Activated B cell treated with CpG ODN at 0.5 μM for 24 hours (primary cell): ENCODE results near the gene MKRN1. TPM values are rescaled to one million over a fixed set of nuclear protein-coding genes. Genes with fewer than 3 reads are reported as not detected.

Experiments used
- ATAC-seq: fragments of 200-7000 bp; cut with Tn5 transposase; one replicate; pipeline ENCODE4 v1.10.0; 2021; ENCODE audit warnings: low read depth, mild to moderate bottlenecking, moderate library complexity
- CTCF ChIA-PET: fragments of 350-600 bp; sonication (Branson Sonifier 250); formaldehyde crosslinking; loops from one replicate; lab custom pipeline; 2021; ENCODE audit warnings: antibody characterized with exemption; lab: Charles Lee
- POLR2A ChIA-PET: fragments of 350-600 bp; sonication (Branson Sonifier 250); formaldehyde crosslinking; loops from one replicate; lab custom pipeline; 2021; ENCODE audit warnings: antibody characterized with exemption; lab: Charles Lee
- DNase-seq: peaks from one replicate; pipeline ENCODE4 v3.0.0; 2022
- H3K27ac Mint-ChIP-seq: one replicate; pipeline ENCODE4 v1.8.0; 2020; ENCODE audit warnings: mixed read lengths
- H3K27me3 Mint-ChIP-seq: one replicate; pipeline ENCODE4 v1.8.0; 2021; ENCODE audit warnings: mixed read lengths
- H3K36me3 Mint-ChIP-seq: one replicate; pipeline ENCODE4 v1.8.0; 2021; ENCODE audit warnings: low read depth, mixed read lengths
- H3K4me1 Mint-ChIP-seq: one replicate; pipeline ENCODE4 v1.8.0; 2021; ENCODE audit warnings: mixed read lengths
- H3K4me3 Mint-ChIP-seq: one replicate; pipeline ENCODE4 v1.8.0; 2020; ENCODE audit warnings: mild to moderate bottlenecking, mixed read lengths
- H3K9me3 Mint-ChIP-seq: one replicate; pipeline ENCODE4 v1.8.0; 2020; ENCODE audit warnings: mixed read lengths
- CTCF ChIP-seq: fragments of 200-600 bp; IDR thresholded peaks from one replicate; pipeline ENCODE4 v1.8.0; 2022; ENCODE audit warnings: antibody characterized with exemption, mild to moderate bottlenecking
- intact Hi-C: fragments of 100-400 bp; cut with micrococcal nuclease; formaldehyde crosslinking; loops from one replicate; pipeline ENCODE4 v1.15.1; 2024
- total RNA-seq: library from RNA; stranded (reverse); gene quantifications from 2 replicates; pipeline ENCODE4 v1.2.3, GENCODE V29; 2022

MKRN1 gene
- total RNA-seq, 1 donor from 2014 or later, result 94.3 TPM

GRCh38 chr7:140521421-140521820 lies 42.1 kb upstream of the MKRN1 start:
- Mint-ChIP-seq H3K9me3 (no peaks in the 10 kb centered on the region), H3K4me1 (peaks cover 15% of the 10 kb centered on the region), H3K27ac (no peak overlapping the region), H3K4me3 (no peak overlapping the region), H3K27me3 (peaks cover 9% of the 10 kb centered on the region), H3K36me3 (no peaks in the 10 kb centered on the region)
- no peak for DNase-seq
- ChIA-PET CTCF (interaction anchor here (1.1 to 1.2 kb wide), 2 partner anchors 132 to 1012 kb away, joined by 3 to 4 read pairs; no protein-coding TSS in a partner anchor), POLR2A (no interaction called here)
- TF ChIP-seq CTCF, result no peak
- intact Hi-C loops, result no loop called here
- ATAC-seq, result no peak

- Mint-ChIP-seq H3K4me1 (peaks cover 6% of the 10 kb centered on the region), H3K36me3 (no peaks in the 10 kb centered on the region), H3K27ac (no peak overlapping the region), H3K9me3 (no peaks in the 10 kb centered on the region), H3K4me3 (no peak overlapping the region), H3K27me3 (peaks cover 11% of the 10 kb centered on the region)
- intact Hi-C loops, result no loop called here
- TF ChIP-seq CTCF, result no peak
- POLR2A ChIA-PET, result no interaction called here
- CTCF ChIA-PET, result interaction anchor here (1.6 to 4.2 kb wide), 2 partner anchors 134 to 492 kb away, joined by 7 to 50 read pairs; no protein-coding TSS in a partner anchor
- ATAC-seq (no peak), DNase-seq (no peak)
Measured at GRCh38 chr7:140519007-140519399, 39.7 kb upstream of the MKRN1 start.

GRCh38 chr7:140518370-140519006 lies 39.2 kb upstream of the MKRN1 start:
- no peak for TF ChIP-seq CTCF
- H3K27ac Mint-ChIP-seq, result no peak overlapping the region

GRCh38 chr7:140517546-140518369 lies 38.5 kb upstream of the MKRN1 start:
- Mint-ChIP-seq H3K27ac (no peak overlapping the region), H3K27me3 (peaks cover 11% of the 10 kb centered on the region), H3K36me3 (no peaks in the 10 kb centered on the region), H3K4me3 (peak overlapping the region; percentile 42), H3K9me3 (no peaks in the 10 kb centered on the region), H3K4me1 (peaks cover 4% of the 10 kb centered on the region)
- ChIA-PET CTCF (interaction anchor here (0.5 to 4.2 kb wide), 10 partner anchors 135 to 1016 kb away, joined by 3 to 50 read pairs (median 4); partner anchors contain the start of gene MRPS33), POLR2A (interaction anchor here (0.8 kb wide), 1 partner anchor 179 kb away, joined by 3 read pairs; the partner anchor contains the start of gene NDUFB2)
- intact Hi-C loops, result loop anchor here (1.0 kb wide), 5 partner anchors 136 to 1133 kb away; partner anchors contain the start of gene MRPS33
- DNase-seq (peak; percentile 57), ATAC-seq (peak; percentile 67)
- no peak for TF ChIP-seq CTCF

More at GRCh38 chr7:140518370-140519006, 39.2 kb upstream of the MKRN1 start:
- ATAC-seq (no peak), DNase-seq (no peak)
- Mint-ChIP-seq H3K9me3 (no peaks in the 10 kb centered on the region), H3K4me1 (peaks cover 4% of the 10 kb centered on the region), H3K4me3 (no peak overlapping the region), H3K27me3 (peaks cover 11% of the 10 kb centered on the region), H3K36me3 (no peaks in the 10 kb centered on the region)
- intact Hi-C loops, result loop anchor here (1.0 kb wide), 5 partner anchors 135 to 1132 kb away; partner anchors contain the start of gene MRPS33
- POLR2A ChIA-PET, result interaction anchor here (0.8 kb wide), 1 partner anchor 178 kb away, joined by 3 read pairs; the partner anchor contains the start of gene NDUFB2
- CTCF ChIA-PET, result interaction anchor here (1.0 to 4.2 kb wide), 6 partner anchors 134 to 1016 kb away, joined by 3 to 50 read pairs (median 4); partner anchors contain the start of gene MRPS33
